PFSK-1 (cell line): Measurements from ENCODE around the gene NUBPL.

Experiments used
- FOXP2 ChIP-seq: optimal IDR thresholded peaks from 2 replicates; pipeline ENCODE3; 2011; ENCODE audit warnings: borderline replicate concordance, control low read depth, inconsistent platforms; ENCODE audit not compliant: insufficient read depth; ENCODE audit errors: extremely low read length, extremely low read depth
- POLR2AphosphoS5 ChIP-seq: IDR thresholded peaks from 2 replicates; pipeline ENCODE4 v1.6.1; 2012; ENCODE audit warnings: low read depth, mild to moderate bottlenecking, control low read depth, low read length, moderate library complexity
- REST ChIP-seq, 2 experiments: IDR thresholded peaks; 2 replicates each; pipeline versions ENCODE4 v1.6.1 to v1.8.0; 2011 to 2012; ENCODE audit warnings: low read depth in 2 of 2, low read length in 2 of 2, control low read depth in 1 of 2, inconsistent platforms in 1 of 2, mild to moderate bottlenecking in 1 of 2, moderate library complexity in 1 of 2; ENCODE audit not compliant: insufficient read depth in 1 of 2
- SIN3A ChIP-seq: IDR thresholded peaks from 2 replicates; pipeline ENCODE4 v1.6.1; 2012; ENCODE audit warnings: mild to moderate bottlenecking, low read length, moderate library complexity, borderline replicate concordance; ENCODE audit not compliant: insufficient read depth
- TAF1 ChIP-seq: IDR thresholded peaks from 2 replicates; pipeline ENCODE4 v1.6.1; 2012; ENCODE audit warnings: low read length, control low read depth, borderline replicate concordance; ENCODE audit not compliant: insufficient read depth

NUBPL gene

GRCh38 chr14:31696378-31696777 lies 135.2 kb downstream of the NUBPL start:
- TF ChIP-seq FOXP2 (no peak), REST (IDR thresholded peaks at IDR 0.05; ENCODE audit: insufficient read depth in 1 of 2, low read depth in 2 of 2, low read length in 2 of 2) (no peak), TAF1 (no peak), POLR2AphosphoS5 (no peak), SIN3A (no peak)

- TF ChIP-seq REST (IDR thresholded peaks at IDR 0.05; ENCODE audit: insufficient read depth in 1 of 2, low read depth in 2 of 2, low read length in 2 of 2), result no peak
- no peak for TF ChIP-seq FOXP2
- no peak for TF ChIP-seq TAF1
- TF ChIP-seq POLR2AphosphoS5, result no peak
- TF ChIP-seq SIN3A, result no peak
Measured at GRCh38 chr14:31699809-31700208, 138.6 kb downstream of the NUBPL start.

- TF ChIP-seq FOXP2 (no peak), SIN3A (no peak), REST (IDR thresholded peaks at IDR 0.05; ENCODE audit: insufficient read depth in 1 of 2, low read depth in 2 of 2, low read length in 2 of 2) (no peak), TAF1 (no peak), POLR2AphosphoS5 (no peak)
Measured at GRCh38 chr14:31700282-31701074, 139.3 kb downstream of the NUBPL start.

- TF ChIP-seq POLR2AphosphoS5 (no peak), REST (IDR thresholded peaks at IDR 0.05; ENCODE audit: insufficient read depth in 1 of 2, low read depth in 2 of 2, low read length in 2 of 2) (no peak), TAF1 (no peak), FOXP2 (no peak), SIN3A (no peak)
Measured at GRCh38 chr14:31702130-31702529, 140.9 kb downstream of the NUBPL start.
